Measurements from ENCODE around the gene ADSL.

Gene ADSL

GRCh38 chr22:40322021-40322420 is 24.3 kb upstream of the ADSL start:
- no peak overlapping the region for H3K4me3 Mint-ChIP-seq

GRCh38 chr22:40322818-40323447 is 23.4 kb upstream of the ADSL start:
- peaks cover 71% of the 10 kb centered on the region for H3K4me1 Mint-ChIP-seq
- H3K4me3 Mint-ChIP-seq: no peak overlapping the region
- no peaks in the 10 kb centered on the region for H3K27me3 Mint-ChIP-seq
- CTCF ChIA-PET: interaction anchor here (1.9 kb wide), 1 partner anchor 25 kb away, joined by 5 read pairs; no protein-coding TSS in a partner anchor
- H3K9me3 Mint-ChIP-seq: no peaks in the 10 kb centered on the region
- no peak for DNase-seq
- peaks cover 76% of the 10 kb centered on the region for H3K36me3 Mint-ChIP-seq
- H3K27ac Mint-ChIP-seq: peak overlapping the region; percentile 99

More at GRCh38 chr22:40322021-40322420, 24.3 kb upstream of the ADSL start:
- DNase-seq: no peak
- no peaks in the 10 kb centered on the region for H3K27me3 Mint-ChIP-seq
- H3K9me3 Mint-ChIP-seq: no peaks in the 10 kb centered on the region
- CTCF ChIA-PET: interaction anchor here (1.9 kb wide), 1 partner anchor 26 kb away, joined by 5 read pairs; no protein-coding TSS in a partner anchor
- H3K27ac Mint-ChIP-seq: peak overlapping the region; percentile 62
- H3K36me3 Mint-ChIP-seq: peaks cover 76% of the 10 kb centered on the region
- peaks cover 62% of the 10 kb centered on the region for H3K4me1 Mint-ChIP-seq

GRCh38 chr22:40323681-40324171 is 22.6 kb upstream of the ADSL start:
- CTCF ChIA-PET: interaction anchor here (0.8 to 1.0 kb wide), 2 partner anchors 23 to 26 kb away, joined by 3 to 4 read pairs; no protein-coding TSS in a partner anchor
- Mint-ChIP-seq H3K9me3 (no peaks in the 10 kb centered on the region), H3K27ac (peak overlapping the region; percentile 99), H3K4me1 (peaks cover 74% of the 10 kb centered on the region), H3K27me3 (no peaks in the 10 kb centered on the region), H3K4me3 (peak overlapping the region; percentile 62), H3K36me3 (peaks cover 76% of the 10 kb centered on the region)
- peak; percentile 68 for DNase-seq

- no peaks in the 10 kb centered on the region for H3K27me3 Mint-ChIP-seq
- H3K4me1 Mint-ChIP-seq: peaks cover 83% of the 10 kb centered on the region
- H3K4me3 Mint-ChIP-seq: peak overlapping the region; percentile 62
- no peaks in the 10 kb centered on the region for H3K9me3 Mint-ChIP-seq
- peak overlapping the region; percentile 99 for H3K27ac Mint-ChIP-seq
- H3K36me3 Mint-ChIP-seq: peaks cover 78% of the 10 kb centered on the region
- CTCF ChIA-PET: interaction anchor here (0.8 to 1.1 kb wide), 3 partner anchors 9 to 25 kb away, joined by 3 to 4 read pairs (median 3); no protein-coding TSS in a partner anchor
- peak; percentile 75 for DNase-seq
These were observed 21.6 kb upstream of the ADSL start for GRCh38 chr22:40324468-40325305.

GRCh38 chr22:40325315-40325714 is 21.0 kb upstream of the ADSL start:
- peak overlapping the region; percentile 99 for H3K27ac Mint-ChIP-seq
- peak; percentile 52 for DNase-seq
- H3K36me3 Mint-ChIP-seq: peaks cover 77% of the 10 kb centered on the region
- H3K27me3 Mint-ChIP-seq: no peaks in the 10 kb centered on the region
- peak overlapping the region; percentile 62 for H3K4me3 Mint-ChIP-seq
- H3K9me3 Mint-ChIP-seq: no peaks in the 10 kb centered on the region
- CTCF ChIA-PET: interaction anchor here (0.9 to 1.1 kb wide), 2 partner anchors 8 to 23 kb away, joined by 3 read pairs; no protein-coding TSS in a partner anchor
- peaks cover 89% of the 10 kb centered on the region for H3K4me1 Mint-ChIP-seq

GRCh38 chr22:40326905-40327735 is 19.2 kb upstream of the ADSL start:
- peaks cover 98% of the 10 kb centered on the region for H3K4me1 Mint-ChIP-seq
- H3K36me3 Mint-ChIP-seq: peaks cover 68% of the 10 kb centered on the region
- H3K27ac Mint-ChIP-seq: peak overlapping the region; percentile 81
- no peaks in the 10 kb centered on the region for H3K27me3 Mint-ChIP-seq
- H3K9me3 Mint-ChIP-seq: no peaks in the 10 kb centered on the region
- no peak overlapping the region for H3K4me3 Mint-ChIP-seq
- DNase-seq: peak; percentile 41
- CTCF ChIA-PET: no interaction called here

GRCh38 chr22:40328546-40329456 is 17.5 kb upstream of the ADSL start:
- H3K36me3 Mint-ChIP-seq: peaks cover 62% of the 10 kb centered on the region
- peaks cover 98% of the 10 kb centered on the region for H3K4me1 Mint-ChIP-seq
- H3K9me3 Mint-ChIP-seq: no peaks in the 10 kb centered on the region
- CTCF ChIA-PET: no interaction called here
- H3K4me3 Mint-ChIP-seq: no peak overlapping the region
- H3K27ac Mint-ChIP-seq: no peak overlapping the region
- DNase-seq: no peak
- H3K27me3 Mint-ChIP-seq: no peaks in the 10 kb centered on the region

GRCh38 chr22:40329466-40329865 is 16.8 kb upstream of the ADSL start:
- Mint-ChIP-seq H3K4me1 (peaks cover 98% of the 10 kb centered on the region), H3K27me3 (no peaks in the 10 kb centered on the region), H3K9me3 (no peaks in the 10 kb centered on the region), H3K27ac (no peak overlapping the region), H3K4me3 (no peak overlapping the region), H3K36me3 (peaks cover 61% of the 10 kb centered on the region)
- no peak for DNase-seq
- CTCF ChIA-PET: no interaction called here

- CTCF ChIA-PET: no interaction called here
- no peak for DNase-seq
- peaks cover 98% of the 10 kb centered on the region for H3K4me1 Mint-ChIP-seq
- no peaks in the 10 kb centered on the region for H3K9me3 Mint-ChIP-seq
- no peak overlapping the region for H3K27ac Mint-ChIP-seq
- H3K27me3 Mint-ChIP-seq: no peaks in the 10 kb centered on the region
- peaks cover 62% of the 10 kb centered on the region for H3K36me3 Mint-ChIP-seq
- no peak overlapping the region for H3K4me3 Mint-ChIP-seq
These were observed 16.2 kb upstream of the ADSL start for GRCh38 chr22:40330086-40330485.

- no peak for DNase-seq
- CTCF ChIA-PET: no interaction called here
- Mint-ChIP-seq H3K27ac (peak overlapping the region; percentile 3), H3K36me3 (peaks cover 57% of the 10 kb centered on the region), H3K9me3 (no peaks in the 10 kb centered on the region), H3K4me1 (peaks cover 96% of the 10 kb centered on the region), H3K4me3 (no peak overlapping the region), H3K27me3 (no peaks in the 10 kb centered on the region)
These were observed 15.7 kb upstream of the ADSL start for GRCh38 chr22:40330615-40331014.

GRCh38 chr22:40331706-40332105 is 14.6 kb upstream of the ADSL start:
- Mint-ChIP-seq H3K4me3 (no peak overlapping the region), H3K9me3 (no peaks in the 10 kb centered on the region), H3K4me1 (peaks cover 96% of the 10 kb centered on the region), H3K36me3 (peaks cover 57% of the 10 kb centered on the region), H3K27ac (peak overlapping the region; percentile 79), H3K27me3 (no peaks in the 10 kb centered on the region)
- DNase-seq: no peak
- CTCF ChIA-PET: interaction anchor here (2.9 kb wide), 1 partner anchor 16 kb away, joined by 12 read pairs; no protein-coding TSS in a partner anchor

- H3K27me3 Mint-ChIP-seq: no peaks in the 10 kb centered on the region
- H3K4me3 Mint-ChIP-seq: peak overlapping the region; percentile 26
- H3K36me3 Mint-ChIP-seq: peaks cover 52% of the 10 kb centered on the region
- no peaks in the 10 kb centered on the region for H3K9me3 Mint-ChIP-seq
- DNase-seq: no peak
- CTCF ChIA-PET: interaction anchor here (1.8 to 2.9 kb wide), 2 partner anchors 13 to 16 kb away, joined by 5 to 12 read pairs; no protein-coding TSS in a partner anchor
- H3K4me1 Mint-ChIP-seq: peaks cover 94% of the 10 kb centered on the region
- peak overlapping the region; percentile 79 for H3K27ac Mint-ChIP-seq
These were observed 13.9 kb upstream of the ADSL start for GRCh38 chr22:40332319-40332781.

- H3K27me3 Mint-ChIP-seq: no peaks in the 10 kb centered on the region
- peak overlapping the region; percentile 79 for H3K27ac Mint-ChIP-seq
- no peaks in the 10 kb centered on the region for H3K9me3 Mint-ChIP-seq
- CTCF ChIA-PET: interaction anchor here (1.2 to 2.9 kb wide), 2 partner anchors 9 to 14 kb away, joined by 3 to 12 read pairs; no protein-coding TSS in a partner anchor
- peaks cover 46% of the 10 kb centered on the region for H3K36me3 Mint-ChIP-seq
- no peak for DNase-seq
- no peak overlapping the region for H3K4me3 Mint-ChIP-seq
- H3K4me1 Mint-ChIP-seq: peaks cover 88% of the 10 kb centered on the region
These were observed 12.2 kb upstream of the ADSL start for GRCh38 chr22:40334060-40334459.

All from activated naive CD4-positive, alpha-beta T cell treated with anti-CD3 and anti-CD28 coated beads, Interleukin-2, amount 10 ng/mL, durations not matched to agents 7 days and 5 days (primary cell).